Transverse colon (tissue), 4 donors: Measurements from ENCODE around the gene RABGAP1.

ENCODE experiments used
- CTCF ChIP-seq, 5 experiments: fragments of 200-600 bp in 3 of 5; fragments of 450-650 bp in 2 of 5; sonication (generic) in 3 of 5; IDR thresholded peaks; 1 replicate in 2 of 5; 2 replicates in 3 of 5; pipeline ENCODE4 v1.5.1; 2016 to 2017; ENCODE audit warnings: antibody characterized with exemption in 5 of 5, inconsistent platforms in 3 of 5, mild to moderate bottlenecking in 2 of 5, moderate library complexity in 1 of 5
- POLR2AphosphoS5 ChIP-seq, 3 donors: sonication (generic); formaldehyde crosslinking; IDR thresholded peaks; one replicate each; pipeline ENCODE4 v1.6.1; 2016; ENCODE audit warnings: antibody characterized with exemption in 3 of 3

- TF ChIP-seq CTCF (IDR thresholded peaks at IDR 0.05) = no peak
- TF ChIP-seq POLR2AphosphoS5 (IDR thresholded peaks at IDR 0.05) = peak in 1 of 3 donors; percentile 11
These were observed 107.9 kb downstream of the RABGAP1 start for GRCh38 chr9:123048748-123049147.
